NCI-H510A (cell line): Measurements from ENCODE around the gene NPY4R2.
"Not testable (repeated sequence)": the region's sequence is repeated elsewhere in the genome, so short reads cannot be mapped to it uniquely, and the experiment has no call there.

Source experiments
- DNase-seq: peaks from one replicate; lab custom pipeline; 2025; lab: John Stamatoyannopoulos, UW

NPY4R2 gene, protein sequence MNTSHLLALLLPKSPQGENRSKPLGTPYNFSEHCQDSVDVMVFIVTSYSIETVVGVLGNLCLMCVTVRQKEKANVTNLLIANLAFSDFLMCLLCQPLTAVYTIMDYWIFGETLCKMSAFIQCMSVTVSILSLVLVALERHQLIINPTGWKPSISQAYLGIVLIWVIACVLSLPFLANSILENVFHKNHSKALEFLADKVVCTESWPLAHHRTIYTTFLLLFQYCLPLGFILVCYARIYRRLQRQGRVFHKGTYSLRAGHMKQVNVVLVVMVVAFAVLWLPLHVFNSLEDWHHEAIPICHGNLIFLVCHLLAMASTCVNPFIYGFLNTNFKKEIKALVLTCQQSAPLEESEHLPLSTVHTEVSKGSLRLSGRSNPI

DNA sequence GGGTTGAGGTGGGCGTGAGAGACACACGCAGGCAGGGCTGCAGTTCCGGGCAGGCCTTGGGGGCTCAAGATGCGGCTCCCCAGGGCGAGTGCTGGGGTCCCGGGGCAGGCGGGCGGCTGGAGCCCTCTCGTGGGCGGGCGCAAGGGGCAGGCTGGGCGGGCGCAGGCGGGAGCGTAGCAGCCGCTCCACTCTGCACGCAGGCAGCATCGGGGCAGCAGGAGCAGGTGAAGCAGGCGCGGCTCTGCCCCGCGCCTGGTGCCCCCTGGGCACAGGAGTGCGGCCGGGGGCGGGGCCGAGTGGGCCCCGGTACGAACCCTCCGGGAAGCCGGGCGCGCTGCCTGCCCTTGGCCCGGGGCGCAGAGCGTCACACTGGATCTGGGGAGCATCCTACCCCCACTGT, at the start of gene NPY4R2:
TSS of gene NPY4R2 (plus strand) at position 188 of the 400 bp plus-strand sequence. CDS start 3,326 bp downstream, outside the sequence.
- DNase-seq: not testable (repeated sequence)

DNA sequence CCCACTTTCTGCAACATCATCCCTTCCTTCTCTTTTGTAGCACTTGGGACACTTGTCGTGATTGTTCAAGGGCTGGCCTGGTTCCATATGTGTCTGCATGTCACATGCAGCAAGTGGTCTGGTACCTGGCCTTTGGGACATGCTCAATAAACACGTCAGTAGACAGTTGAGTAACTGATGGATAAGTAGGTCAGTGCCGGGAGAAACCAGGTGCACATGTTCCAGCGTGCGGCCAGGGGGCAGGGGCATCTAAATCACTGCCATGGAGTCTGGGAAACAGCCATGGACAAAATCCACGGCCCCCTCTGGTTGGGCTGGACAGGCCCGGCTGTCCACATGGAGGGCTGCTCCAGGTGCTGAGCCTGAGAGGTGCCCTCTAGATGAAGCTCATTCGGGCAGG, 47.6 kb upstream of the NPY4R2 start:
- not testable (repeated sequence) for DNase-seq

DNA sequence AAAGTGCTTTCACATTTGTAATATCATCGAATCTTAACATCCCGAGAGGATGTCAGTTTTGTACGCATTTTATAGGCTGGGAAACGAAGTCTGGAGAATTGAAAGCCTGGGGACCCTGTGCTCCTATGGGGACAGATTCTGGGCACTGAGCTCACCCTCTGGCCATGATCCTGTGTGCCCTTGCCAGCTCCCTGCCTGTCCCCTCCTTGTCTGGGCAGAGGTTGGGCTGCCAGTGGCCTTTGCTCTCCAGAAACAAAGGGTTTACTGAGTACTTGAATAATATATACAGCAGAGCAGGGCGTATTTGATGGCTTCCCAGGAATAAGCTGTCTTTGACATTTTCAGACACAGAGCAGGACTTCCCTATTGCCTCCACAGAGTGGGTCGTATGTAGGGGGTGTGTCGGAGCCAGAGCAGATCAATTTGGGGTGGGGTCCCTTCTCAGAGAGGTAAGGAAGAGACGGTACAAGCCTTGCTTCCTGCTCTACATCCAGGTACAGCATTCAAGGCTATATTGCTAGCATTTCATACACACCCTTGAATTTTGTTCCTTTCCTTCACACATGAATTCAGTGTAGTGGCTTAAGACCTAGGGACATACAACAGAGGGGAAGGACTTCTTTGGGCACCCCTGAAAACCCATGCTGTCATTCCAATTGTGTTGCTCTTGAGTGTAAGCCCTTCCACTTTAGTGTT, 46.8 kb upstream of the NPY4R2 start:
- not testable (repeated sequence) for DNase-seq

DNA sequence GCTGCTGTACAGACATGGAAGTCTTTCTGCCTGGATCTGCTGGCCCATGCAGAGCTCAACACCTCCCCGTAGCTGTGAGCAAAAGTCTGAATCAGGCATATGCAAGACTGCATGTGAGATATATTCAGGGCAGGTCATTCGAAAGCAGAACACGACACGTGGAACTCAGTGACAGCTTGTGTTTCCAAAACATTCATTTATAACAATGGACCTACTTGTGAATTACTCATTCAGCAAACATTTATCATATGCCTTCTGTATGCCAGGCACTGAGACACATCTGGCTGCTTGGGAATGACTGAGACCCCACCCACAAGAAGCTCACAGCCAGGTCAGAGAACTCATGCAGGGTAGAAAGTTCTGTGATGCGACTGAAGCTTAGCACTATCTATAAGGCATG, 46.2 kb upstream of the NPY4R2 start:
- DNase-seq: not testable (repeated sequence)

DNA sequence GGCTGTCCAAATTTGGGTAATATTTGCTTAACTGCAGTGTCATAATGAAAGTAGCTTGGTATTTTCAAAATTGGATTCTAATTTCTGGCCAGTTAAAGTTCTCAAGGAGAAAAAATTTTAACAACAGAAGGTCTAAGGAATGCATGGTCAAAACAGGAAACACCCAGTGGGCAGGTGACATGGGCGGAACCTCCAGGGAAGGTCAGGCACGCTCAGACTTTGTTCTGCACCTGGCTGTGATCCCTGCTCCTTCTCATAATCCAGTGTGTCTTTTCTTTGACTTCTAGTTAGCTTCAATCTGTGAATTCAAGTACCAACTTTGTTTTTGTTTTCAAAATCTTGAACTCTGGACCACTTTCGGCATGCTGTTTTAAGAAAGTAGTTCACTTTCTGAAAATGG, 34.2 kb upstream of the NPY4R2 start:
- not testable (repeated sequence) for DNase-seq

DNA sequence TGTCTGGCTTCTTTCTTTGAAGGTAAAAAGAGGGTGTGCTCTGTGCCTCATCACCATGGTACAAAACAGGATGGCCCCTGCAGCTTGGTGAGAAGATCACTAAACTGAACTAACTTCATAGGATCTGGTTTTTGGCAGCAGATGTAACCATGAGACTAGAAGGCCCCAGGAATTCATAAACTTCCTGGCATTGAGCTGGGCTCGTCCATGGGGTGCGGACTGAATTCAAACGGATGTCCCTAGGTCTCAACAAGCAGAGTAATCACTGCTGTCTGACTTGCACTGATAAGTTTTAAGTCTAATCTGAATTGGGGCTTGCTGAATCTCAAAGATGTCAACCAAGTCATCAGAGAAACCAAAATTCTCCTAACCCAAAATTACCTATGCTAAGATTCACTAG, 33.5 kb upstream of the NPY4R2 start:
- DNase-seq: not testable (repeated sequence)

DNA sequence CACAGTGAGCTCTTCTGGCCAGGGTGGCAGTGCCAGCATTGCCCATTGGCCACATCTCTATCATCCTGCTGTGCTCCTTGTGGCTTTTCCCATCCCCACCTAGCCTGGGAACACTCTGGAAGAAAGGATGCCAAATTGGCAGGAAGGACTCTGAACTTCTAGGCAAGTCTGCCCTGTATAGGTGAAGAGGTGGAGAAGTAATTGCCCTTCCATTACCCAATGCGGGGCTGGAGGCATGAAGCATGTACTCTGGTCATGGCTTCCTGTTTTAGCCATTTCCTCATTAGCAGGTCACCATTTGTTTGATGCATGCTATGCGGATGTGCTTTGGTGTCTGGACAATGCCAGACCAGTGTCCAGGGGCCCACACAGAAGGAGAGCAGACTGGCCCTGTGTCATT, 32.1 kb upstream of the NPY4R2 start:
- not testable (repeated sequence) for DNase-seq

DNA sequence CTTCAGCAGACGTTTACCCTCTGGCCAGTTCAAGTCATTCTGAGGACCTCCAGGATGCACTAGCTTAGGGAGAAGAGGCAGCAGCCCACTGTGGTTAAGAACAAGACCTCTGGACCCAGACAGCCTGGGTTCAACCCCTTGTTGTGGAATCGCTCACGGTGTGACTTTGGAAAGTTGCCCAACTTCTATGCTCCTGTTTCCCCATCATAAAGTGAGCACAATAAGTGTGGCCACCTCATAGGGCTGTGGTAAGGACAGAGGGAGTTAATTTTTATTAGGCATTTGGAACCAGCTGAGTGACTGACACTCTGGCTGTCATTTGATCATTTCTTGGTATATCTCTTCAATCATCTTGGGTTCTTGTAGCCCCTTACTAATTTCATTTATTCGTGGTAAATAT, 31.6 kb upstream of the NPY4R2 start:
- not testable (repeated sequence) for DNase-seq

DNA sequence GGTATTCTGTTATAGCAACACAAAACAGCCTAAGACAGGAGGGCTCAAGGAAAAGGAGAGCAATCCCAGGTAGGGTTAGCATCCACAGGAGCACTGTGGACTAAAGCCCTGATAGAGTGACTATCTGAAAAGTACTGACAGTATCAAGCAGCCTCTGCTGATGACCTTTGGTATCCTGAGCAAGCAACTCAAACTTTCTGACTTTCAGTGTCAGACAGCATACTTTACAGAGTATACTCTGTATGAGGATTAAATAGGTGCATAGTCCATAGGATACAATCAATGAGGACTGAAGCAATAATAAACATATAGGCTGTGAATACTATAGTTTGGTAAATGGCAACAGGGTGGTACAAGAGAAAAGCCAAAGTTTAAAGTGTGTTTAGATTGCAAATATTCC, 27.7 kb upstream of the NPY4R2 start:
- not testable (repeated sequence) for DNase-seq

DNA sequence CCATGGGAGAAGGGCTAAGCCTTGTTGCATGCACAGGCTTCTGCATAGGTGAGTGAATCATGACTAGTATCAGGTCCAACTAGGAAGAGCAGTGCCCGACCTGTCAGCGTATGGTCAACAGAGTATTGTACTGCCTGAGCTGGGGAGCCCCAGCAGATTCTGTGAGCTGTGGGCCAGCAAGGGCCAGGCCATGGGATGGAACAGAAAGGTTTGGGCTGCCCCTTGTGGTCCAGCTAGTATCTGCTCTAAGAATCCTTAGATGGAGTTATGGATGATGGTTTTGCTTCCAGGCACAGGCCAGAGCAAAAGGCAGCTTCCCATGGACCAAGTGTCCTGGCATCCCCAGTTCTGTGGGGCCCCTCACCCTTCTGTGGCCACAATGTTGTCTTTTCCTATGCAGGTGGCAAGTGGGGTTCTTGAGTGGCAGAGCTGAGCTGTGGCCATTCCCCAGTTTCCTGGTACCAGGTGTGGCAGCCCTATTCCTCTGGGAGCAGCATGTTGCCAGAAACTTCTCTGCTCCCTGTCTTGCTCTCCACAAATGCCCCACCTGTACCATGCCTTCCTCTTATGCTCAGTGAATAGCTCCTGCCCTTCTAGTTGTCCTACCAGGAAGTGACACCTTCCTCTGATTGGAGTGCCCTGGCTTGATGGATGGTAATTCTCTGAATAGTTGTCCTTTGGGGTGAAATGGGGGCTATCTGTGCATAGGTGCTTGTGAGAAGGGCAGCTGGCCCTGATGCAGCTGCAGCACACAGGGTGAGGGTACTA, 25.8 kb upstream of the NPY4R2 start:
- not testable (repeated sequence) for DNase-seq

DNA sequence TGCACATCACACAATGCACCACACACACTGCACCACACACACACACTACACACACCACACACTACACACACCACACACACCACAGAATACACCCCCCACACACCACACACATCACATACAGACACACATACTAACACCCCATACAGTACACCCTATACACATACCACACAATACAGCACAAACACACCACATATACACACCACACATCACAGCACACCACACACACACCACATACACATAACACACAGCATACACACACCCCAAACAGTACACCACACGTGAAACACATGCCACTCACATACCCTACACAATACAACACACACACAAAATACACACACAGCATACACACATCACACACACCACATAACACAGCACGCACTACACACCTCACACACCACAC, 23.9 kb upstream of the NPY4R2 start:
- DNase-seq: not testable (repeated sequence)

DNA sequence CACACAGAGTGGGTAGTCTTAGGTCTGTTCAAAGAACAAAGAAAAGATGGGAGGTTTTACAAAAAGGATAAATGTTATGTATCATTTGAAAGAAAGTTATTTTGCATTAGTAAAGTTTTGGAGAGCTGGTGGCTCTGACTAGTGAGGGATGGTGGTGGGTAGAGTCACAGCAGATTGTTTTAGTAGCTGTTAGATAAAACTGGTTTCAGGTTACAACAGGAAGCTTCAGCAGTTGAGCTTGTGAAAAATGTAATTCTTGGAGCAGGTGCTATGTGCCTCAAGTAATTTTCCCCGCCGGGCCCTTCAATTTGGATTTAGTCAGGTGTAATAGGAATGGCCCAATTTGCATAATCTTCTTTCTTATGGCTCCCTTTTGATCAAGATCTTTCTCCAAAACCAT, 20.6 kb upstream of the NPY4R2 start:
- not testable (repeated sequence) for DNase-seq

DNA sequence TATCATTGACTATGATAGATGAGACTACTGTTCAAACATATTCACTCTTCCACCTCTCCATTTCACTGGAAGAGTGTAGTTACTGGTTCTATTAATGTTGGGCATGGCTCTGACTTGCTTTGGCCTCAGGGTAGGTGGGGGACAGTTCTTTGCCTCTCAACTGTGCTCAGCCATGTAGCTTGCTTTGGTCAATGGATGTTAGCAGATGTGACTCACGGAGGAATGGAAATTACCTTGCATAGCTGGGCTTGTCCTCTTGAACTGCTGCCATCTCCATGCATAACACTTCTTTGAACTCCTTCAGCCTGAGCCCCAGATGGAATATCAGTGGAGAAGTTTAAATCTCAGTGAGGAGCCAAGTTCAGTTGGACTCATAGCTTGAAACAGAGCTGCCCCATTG, 9.1 kb upstream of the NPY4R2 start:
- not testable (repeated sequence) for DNase-seq

DNA sequence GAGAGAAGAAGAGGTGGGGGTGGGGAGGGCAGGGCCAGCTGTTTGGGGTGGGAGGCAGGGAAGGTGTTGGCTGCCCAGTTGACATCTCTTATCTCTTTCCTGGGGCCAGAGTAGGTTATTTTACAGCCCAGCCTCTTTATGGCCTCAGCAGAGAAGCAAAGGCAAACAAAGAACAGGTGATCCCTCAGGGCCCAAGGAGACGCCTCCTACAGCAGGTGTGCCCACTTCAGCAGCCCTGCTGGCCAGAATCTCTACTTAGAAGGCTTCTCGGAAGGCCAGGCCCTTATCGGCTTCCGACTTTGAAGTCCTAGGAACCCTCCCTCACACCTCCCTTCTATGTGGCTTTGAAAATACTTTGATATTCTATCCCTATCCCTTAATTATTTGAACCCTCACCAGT, 8.0 kb upstream of the NPY4R2 start:
- not testable (repeated sequence) for DNase-seq

DNA sequence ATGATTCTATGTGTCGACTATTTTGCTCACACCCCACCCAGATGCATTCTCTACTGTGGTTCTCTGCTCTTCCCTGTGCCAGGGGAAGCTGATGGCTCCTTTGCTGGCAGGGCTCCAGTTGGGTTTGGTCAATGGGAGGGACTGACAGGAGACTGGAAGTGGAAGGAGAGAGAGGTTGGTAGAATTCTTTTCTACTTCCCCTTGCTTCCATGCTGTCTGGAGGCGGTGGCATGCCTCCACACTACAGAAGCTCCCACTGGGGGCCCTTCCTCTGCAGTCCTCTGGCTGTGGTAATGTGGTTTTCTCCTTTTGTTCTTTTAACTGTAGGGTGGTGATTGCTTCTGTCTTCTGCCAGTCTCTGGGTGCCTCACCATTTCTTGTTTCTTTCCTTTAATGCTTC, 4.4 kb upstream of the NPY4R2 start:
- DNase-seq: not testable (repeated sequence)

DNA sequence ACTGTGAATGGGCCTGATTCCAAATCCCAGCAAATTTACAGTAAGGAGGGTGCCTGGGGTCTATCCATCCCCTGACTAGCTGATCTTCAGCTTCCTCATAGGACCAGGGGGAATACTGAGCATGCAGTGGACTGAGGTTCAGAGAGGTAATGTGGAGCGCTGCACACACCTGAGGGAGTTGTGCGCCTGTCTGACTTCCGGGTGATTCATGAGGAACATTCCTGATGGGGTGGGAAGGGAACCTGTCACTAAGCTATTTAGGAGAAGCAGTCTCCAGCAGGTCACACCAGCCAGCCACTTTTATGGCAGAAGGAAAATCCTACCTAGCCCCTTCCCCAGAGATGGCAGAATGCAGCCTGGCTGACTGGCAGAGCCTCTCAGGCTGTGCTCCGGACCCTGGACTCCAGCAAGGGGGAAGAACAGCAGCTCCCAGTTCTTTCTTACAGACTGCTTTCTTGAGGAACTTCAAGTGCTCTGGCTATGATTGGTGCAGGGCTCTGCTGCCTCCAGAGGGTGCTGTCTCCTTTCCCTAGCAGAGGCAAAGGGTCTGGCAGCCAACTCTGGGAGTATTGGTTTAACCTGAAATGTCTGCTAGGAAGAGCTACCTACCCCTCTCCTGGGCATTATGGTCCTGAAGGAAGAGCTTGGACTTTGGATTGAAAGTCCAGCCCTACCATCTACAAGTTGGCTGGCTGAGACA, 2.5 kb upstream of the NPY4R2 start:
- not testable (repeated sequence) for DNase-seq

DNA sequence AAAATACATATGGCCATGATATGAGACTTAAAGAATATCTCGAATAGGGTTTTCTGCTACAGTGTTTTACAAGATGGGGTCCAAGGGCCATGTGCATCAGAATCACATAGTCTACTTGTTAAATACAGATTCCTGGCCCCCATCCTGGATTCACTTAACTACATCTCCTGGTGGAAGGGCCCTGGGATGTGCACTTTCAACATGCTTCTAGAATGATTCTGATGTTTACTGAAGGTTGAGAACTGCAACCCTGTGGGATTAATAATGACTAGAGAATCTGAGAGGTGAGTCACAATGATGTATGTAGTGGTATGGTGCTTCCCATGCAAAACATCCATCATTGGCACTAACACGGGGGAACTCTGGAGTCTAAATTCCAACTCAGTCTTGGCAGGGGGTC, 2.1 kb downstream of the NPY4R2 start:
- DNase-seq: not testable (repeated sequence)

DNA sequence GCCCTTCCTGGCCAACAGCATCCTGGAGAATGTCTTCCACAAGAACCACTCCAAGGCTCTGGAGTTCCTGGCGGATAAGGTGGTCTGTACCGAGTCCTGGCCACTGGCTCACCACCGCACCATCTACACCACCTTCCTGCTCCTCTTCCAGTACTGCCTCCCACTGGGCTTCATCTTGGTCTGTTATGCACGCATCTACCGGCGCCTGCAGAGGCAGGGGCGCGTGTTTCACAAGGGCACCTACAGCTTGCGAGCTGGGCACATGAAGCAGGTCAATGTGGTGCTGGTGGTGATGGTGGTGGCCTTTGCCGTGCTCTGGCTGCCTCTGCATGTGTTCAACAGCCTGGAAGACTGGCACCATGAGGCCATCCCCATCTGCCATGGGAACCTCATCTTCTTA, 4.0 kb downstream of the NPY4R2 start:
- DNase-seq: not testable (repeated sequence)

DNA sequence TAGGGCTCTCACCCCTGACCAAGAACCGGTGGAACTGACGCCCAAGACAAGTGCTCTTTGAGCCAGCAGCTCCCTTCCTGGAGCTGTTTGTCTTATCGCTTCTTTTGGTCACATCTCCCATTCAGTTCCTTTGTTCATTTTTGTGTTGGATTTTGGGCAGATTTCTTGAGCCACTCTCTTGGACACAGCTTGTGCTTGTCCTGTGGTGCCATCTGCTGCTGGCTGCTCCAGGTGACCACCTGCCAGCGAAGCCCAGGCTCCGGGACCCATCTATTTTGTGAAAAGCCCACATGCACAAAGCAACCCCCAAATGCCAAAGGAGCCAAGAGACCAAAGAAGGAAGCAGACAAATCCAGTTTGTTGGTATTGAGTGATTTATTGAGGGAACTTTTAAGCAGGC, 6.2 kb downstream of the NPY4R2 start:
- not testable (repeated sequence) for DNase-seq

DNA sequence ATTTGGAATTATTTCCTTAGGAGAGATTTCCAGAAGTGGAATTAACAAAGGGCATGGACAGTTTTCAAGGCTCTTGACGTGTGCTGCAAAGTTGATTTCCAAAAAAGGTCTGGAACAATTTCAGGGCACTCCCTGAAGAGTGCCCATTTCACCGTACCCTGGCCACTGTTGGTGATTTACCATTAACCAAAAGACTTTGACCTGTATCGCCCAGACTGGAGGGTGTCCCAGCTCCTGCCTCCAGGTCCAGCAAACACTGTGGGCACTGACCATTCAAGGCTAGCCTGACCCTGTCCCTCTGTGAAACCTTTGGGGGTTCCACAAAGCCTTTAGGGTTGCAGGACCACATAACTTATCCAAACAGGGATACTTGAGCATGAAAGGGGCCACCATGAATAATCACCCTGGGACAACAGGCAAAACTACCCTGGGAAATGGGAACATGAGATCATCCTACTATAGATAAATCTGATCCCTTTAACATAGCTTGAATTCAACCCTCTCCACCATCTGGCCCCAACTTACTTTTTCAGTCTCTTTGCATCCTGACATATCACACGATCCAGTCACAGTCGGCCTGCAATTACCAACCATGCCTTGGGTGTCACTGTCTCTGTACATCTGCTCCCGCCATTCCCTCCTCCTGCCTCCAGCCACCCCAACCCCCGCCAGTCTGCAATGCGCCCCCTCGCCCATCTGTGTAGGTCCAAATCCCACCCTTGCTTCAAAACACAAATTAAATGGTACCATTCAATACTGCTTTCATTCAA, 8.9 kb downstream of the NPY4R2 start:
- not testable (repeated sequence) for DNase-seq

DNA sequence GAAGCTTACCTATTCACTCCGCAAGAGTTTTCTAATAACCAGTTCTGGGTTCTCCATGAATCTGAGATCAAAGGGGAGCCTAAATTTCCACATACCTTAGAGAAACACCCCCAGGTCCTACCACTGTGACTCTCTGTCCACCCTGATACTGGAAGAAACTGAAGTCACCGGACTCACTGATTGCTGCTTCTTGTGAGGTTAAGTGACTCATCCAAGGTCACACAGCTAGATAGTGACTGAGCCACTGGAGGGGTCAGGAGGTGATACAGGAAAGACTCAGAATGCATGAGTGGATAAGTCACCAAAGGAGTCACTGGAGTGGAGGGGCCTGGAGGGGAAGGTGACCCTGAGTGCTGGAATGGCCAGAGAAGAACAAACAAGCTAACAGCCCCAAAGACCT, 9.8 kb downstream of the NPY4R2 start:
- not testable (repeated sequence) for DNase-seq
